Type B pancreatic cell (in vitro differentiated cells): ENCODE results near the gene GPC5. TPM values are rescaled to one million over a fixed set of nuclear protein-coding genes. Genes with fewer than 3 reads are reported as not detected.

Experiments used
- DNase-seq: peaks from one replicate; pipeline ENCODE4 v3.0.0; 2021; ENCODE audit warnings: mixed read lengths; ENCODE audit not compliant: unreplicated experiment; ENCODE audit errors: extremely low spot score
- H3K27ac Mint-ChIP-seq: 2 replicates; pipeline ENCODE4 v1.8.0; 2021; ENCODE audit warnings: mild to moderate bottlenecking, mixed read lengths
- H3K27me3 Mint-ChIP-seq: 2 replicates; pipeline ENCODE4 v1.8.0; 2021; ENCODE audit warnings: mixed read lengths
- H3K36me3 Mint-ChIP-seq: 2 replicates; pipeline ENCODE4 v1.8.0; 2021; ENCODE audit warnings: mixed read lengths
- H3K4me1 Mint-ChIP-seq: one replicate; pipeline ENCODE4 v1.8.0; 2021; ENCODE audit warnings: mixed read lengths; ENCODE audit not compliant: unreplicated experiment
- H3K4me3 Mint-ChIP-seq: 2 replicates; pipeline ENCODE4 v1.8.0; 2021; ENCODE audit warnings: mild to moderate bottlenecking, mixed read lengths
- H3K9me3 Mint-ChIP-seq: 2 replicates; pipeline ENCODE4 v1.8.0; 2021; ENCODE audit warnings: mixed read lengths
- total RNA-seq: library from RNA; stranded (reverse); gene quantifications from 2 replicates; pipeline ENCODE4 v1.2.1, GENCODE V29; 2021; ENCODE audit warnings: low replicate concordance
- TF ChIP-seq, protein P1 (sequence below): fragments of 200-600 bp; sonication (generic); conservative IDR thresholded peaks from 2 replicates; pipeline ENCODE4 v1.5.0; 2021; ENCODE audit warnings: antibody characterized with exemption, mild to moderate bottlenecking

Gene GPC5
- total RNA-seq, 1 donor from 2014 or later, result 2.8 TPM

DNA sequence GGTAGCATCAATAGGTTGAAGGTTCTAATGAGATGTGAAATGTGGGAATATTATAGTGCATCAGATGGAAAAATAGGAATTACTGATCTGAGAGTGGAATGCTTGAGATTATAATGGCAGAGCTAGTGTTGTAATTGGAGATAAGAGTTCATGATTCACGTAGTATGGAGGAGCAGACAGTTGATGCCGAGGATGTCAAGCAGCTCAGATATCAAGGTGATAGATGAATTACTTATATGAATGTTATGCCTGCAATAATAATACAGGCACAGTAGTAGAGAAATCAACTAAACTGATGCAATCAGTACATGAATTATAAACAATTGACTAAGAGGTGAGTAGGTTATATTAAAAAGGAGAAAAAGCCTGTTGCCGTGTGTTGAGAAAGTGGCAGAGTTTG is 1035.0 kb downstream of the GPC5 start:
- H3K9me3 Mint-ChIP-seq, result peaks cover 6% of the 10 kb centered on the region
- H3K4me1 Mint-ChIP-seq, result no peaks in the 10 kb centered on the region
- H3K4me3 Mint-ChIP-seq, result no peak overlapping the region
- no peak for DNase-seq
- TF ChIP-seq, protein P1, sequence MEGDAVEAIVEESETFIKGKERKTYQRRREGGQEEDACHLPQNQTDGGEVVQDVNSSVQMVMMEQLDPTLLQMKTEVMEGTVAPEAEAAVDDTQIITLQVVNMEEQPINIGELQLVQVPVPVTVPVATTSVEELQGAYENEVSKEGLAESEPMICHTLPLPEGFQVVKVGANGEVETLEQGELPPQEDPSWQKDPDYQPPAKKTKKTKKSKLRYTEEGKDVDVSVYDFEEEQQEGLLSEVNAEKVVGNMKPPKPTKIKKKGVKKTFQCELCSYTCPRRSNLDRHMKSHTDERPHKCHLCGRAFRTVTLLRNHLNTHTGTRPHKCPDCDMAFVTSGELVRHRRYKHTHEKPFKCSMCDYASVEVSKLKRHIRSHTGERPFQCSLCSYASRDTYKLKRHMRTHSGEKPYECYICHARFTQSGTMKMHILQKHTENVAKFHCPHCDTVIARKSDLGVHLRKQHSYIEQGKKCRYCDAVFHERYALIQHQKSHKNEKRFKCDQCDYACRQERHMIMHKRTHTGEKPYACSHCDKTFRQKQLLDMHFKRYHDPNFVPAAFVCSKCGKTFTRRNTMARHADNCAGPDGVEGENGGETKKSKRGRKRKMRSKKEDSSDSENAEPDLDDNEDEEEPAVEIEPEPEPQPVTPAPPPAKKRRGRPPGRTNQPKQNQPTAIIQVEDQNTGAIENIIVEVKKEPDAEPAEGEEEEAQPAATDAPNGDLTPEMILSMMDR, result no peak
- H3K27me3 Mint-ChIP-seq, result no peaks in the 10 kb centered on the region
- H3K36me3 Mint-ChIP-seq, result no peaks in the 10 kb centered on the region
- no peak overlapping the region for H3K27ac Mint-ChIP-seq

DNA sequence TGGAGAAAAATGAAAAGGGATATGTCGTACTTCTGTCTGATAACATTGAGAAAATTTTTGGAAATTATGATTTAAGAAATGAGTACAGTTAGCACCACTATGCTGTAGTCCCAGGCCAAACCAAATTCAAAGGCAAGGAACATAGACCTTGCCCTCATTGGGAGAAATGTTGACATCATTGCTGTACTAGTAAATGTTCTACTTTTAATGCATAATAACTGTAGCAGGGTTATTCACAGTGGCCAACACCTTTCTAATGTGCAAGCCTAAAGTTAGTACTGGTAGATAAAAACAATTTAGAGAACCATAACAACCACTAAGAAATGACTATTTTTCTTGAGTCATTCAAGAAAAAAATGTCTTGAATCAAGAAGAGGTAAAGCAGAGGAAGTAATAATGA is 1035.5 kb downstream of the GPC5 start:
- H3K36me3 Mint-ChIP-seq, result no peaks in the 10 kb centered on the region
- no peaks in the 10 kb centered on the region for H3K4me1 Mint-ChIP-seq
- TF ChIP-seq, protein P1, result no peak
- DNase-seq, result no peak
- H3K27ac Mint-ChIP-seq, result no peak overlapping the region
- no peak overlapping the region for H3K4me3 Mint-ChIP-seq
- H3K9me3 Mint-ChIP-seq, result peaks cover 6% of the 10 kb centered on the region
- H3K27me3 Mint-ChIP-seq, result no peaks in the 10 kb centered on the region

DNA sequence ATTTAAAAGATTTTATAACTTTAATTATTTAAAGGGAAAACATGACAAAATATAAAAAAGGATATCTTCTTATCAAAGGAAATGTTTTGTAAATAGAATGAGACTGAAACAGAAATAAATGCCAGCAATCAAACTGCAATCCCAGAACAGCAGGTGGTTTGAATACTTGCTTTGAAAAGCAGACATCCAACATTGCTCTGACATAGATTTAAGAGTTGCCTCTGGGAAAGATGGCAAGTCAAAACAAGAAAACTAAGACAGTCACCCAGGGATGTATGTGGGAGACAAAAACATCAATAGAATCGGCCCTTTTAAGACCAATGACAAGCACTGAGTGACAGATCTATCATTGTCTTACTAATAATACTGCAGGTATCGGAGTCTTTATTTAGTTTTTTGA is 1038.5 kb downstream of the GPC5 start:
- no peaks in the 10 kb centered on the region for H3K9me3 Mint-ChIP-seq
- DNase-seq, result no peak
- H3K4me3 Mint-ChIP-seq, result no peak overlapping the region
- H3K27me3 Mint-ChIP-seq, result no peaks in the 10 kb centered on the region
- no peak overlapping the region for H3K27ac Mint-ChIP-seq
- H3K36me3 Mint-ChIP-seq, result no peaks in the 10 kb centered on the region
- no peaks in the 10 kb centered on the region for H3K4me1 Mint-ChIP-seq
- TF ChIP-seq, protein P1, result no peak

DNA sequence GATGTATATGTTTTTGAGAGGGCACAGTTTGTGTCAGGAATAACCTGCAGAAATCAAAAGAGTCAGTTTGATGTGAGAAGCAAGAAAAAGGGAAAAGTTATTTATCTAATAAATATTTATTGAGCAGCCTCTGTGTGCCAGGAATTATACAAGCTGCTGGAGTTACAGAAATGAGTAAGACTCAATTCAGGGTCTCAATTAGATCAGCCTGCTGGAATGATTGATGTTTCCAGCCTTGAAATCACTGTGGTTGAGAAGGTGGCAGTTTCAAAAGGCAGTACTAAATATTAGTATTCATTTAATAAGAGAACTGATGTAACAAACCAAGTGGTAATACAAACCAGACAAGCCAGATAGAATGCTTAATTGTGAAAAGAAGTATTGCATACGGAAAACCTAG is 1045.8 kb downstream of the GPC5 start:
- no peak overlapping the region for H3K4me3 Mint-ChIP-seq
- H3K9me3 Mint-ChIP-seq, result no peaks in the 10 kb centered on the region
- no peaks in the 10 kb centered on the region for H3K36me3 Mint-ChIP-seq
- H3K27me3 Mint-ChIP-seq, result no peaks in the 10 kb centered on the region
- no peak overlapping the region for H3K27ac Mint-ChIP-seq
- DNase-seq, result no peak
- no peaks in the 10 kb centered on the region for H3K4me1 Mint-ChIP-seq
- TF ChIP-seq, protein P1, result no peak

DNA sequence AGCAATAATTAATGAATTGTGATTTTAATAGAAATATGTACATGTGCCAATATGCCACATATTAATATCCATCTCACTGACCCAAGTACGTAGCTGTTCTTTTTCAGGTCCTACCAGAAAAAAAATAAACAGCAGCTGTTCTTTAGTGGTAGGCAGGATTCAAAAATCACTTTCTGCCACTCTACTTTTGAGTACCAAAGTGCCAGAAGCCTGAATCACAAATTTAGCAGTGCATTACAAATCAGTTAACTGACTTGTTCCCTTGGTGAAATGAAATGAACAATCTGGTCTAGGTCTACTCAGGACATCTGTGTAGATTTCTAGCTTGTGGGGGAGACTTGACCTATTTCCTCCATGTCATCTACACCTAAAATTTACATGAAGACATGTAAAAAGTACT is 1052.6 kb downstream of the GPC5 start:
- TF ChIP-seq, protein P1, result no peak
- H3K4me3 Mint-ChIP-seq, result no peak overlapping the region
- no peaks in the 10 kb centered on the region for H3K36me3 Mint-ChIP-seq
- no peaks in the 10 kb centered on the region for H3K27me3 Mint-ChIP-seq
- H3K9me3 Mint-ChIP-seq, result no peaks in the 10 kb centered on the region
- no peaks in the 10 kb centered on the region for H3K4me1 Mint-ChIP-seq
- no peak for DNase-seq
- H3K27ac Mint-ChIP-seq, result no peak overlapping the region

DNA sequence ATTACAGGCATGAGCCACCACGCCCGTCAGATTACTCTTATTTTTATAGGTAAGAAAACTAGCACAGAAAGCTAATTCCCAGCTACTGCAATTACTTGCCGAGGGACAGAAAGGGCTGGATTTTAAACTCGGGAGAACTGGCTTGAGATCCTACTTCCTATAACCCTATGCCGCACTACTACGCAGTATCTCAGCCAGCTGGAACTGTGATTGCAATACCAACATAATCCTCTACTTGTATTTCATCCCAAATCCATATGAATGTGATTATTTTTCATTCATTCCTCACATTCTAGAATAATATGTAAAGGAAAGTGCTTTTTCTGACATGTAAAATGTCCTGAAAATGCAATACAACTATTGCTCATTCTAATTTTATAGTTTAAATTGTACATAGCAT is 1054.4 kb downstream of the GPC5 start:
- no peak overlapping the region for H3K27ac Mint-ChIP-seq
- DNase-seq, result no peak
- no peaks in the 10 kb centered on the region for H3K4me1 Mint-ChIP-seq
- no peaks in the 10 kb centered on the region for H3K36me3 Mint-ChIP-seq
- no peaks in the 10 kb centered on the region for H3K9me3 Mint-ChIP-seq
- TF ChIP-seq, protein P1, result no peak
- H3K4me3 Mint-ChIP-seq, result no peak overlapping the region
- no peaks in the 10 kb centered on the region for H3K27me3 Mint-ChIP-seq
